Pulmonary artery endothelial cell (primary cell): Measurements from ENCODE around the gene INF2. TPM values are rescaled to one million over a fixed set of nuclear protein-coding genes. Genes with fewer than 3 reads are reported as not detected.

Source experiments
- DNase-seq: peaks from one replicate; pipeline ENCODE4 v3.0.0-alpha.2; 2011; ENCODE audit warnings: low read depth, low spot score
- total RNA-seq: library from RNA; depleted of rRNA; stranded (reverse); fragments of >200 nt; gene quantifications from 2 replicates; pipeline ENCODE4 v1.2.3, GENCODE V29; 2014

The INF2 gene
- total RNA-seq, 1 donor from 2014 or later: 48.9 TPM

GRCh38 chr14:104734601-104734990 is 45.2 kb downstream of the INF2 start:
- no peak for DNase-seq

- DNase-seq: no peak
Measured at GRCh38 chr14:104734991-104735779, 45.8 kb downstream of the INF2 start.

DNA sequence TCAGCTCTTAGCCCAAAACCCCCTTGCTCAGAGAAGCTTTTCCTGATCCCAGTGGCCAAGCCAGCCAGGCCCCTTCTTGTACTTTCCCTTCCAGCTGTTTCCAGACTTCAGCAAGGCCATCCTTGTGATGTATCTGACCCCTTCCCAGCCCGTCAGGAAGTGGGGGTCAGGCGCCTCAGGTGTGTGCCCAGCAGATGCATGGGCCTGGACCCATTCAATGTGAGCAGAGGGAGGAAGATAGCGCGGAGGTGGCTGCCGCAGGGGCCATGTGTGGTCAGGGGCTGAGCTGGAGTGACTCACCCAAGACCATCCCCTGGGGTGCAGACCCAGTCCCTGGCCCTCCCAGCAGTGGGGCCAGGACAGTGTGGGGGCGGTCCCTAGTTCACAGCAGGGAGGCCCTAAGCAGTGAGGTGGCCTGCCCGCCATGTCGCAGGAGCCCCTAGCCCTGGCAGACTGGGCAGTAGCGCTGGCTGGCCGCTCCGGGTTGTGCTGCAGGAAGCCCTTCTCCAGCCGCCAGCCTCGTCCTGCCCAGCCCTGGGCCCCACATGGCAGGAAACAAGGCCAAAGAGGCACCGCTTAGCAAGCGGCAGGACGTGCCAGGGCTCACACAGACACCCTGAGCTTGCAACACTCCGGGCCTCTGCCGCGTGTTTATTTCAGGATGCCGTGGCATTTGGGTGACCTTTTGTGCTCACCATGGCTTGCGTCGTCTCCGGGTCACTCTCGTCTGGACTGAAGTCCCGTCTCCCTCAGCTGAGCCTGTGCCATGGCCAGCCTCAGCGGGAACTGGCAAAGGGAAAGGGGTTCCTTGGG is 46.6 kb downstream of the INF2 start:
- peak; percentile 44 for DNase-seq

DNA sequence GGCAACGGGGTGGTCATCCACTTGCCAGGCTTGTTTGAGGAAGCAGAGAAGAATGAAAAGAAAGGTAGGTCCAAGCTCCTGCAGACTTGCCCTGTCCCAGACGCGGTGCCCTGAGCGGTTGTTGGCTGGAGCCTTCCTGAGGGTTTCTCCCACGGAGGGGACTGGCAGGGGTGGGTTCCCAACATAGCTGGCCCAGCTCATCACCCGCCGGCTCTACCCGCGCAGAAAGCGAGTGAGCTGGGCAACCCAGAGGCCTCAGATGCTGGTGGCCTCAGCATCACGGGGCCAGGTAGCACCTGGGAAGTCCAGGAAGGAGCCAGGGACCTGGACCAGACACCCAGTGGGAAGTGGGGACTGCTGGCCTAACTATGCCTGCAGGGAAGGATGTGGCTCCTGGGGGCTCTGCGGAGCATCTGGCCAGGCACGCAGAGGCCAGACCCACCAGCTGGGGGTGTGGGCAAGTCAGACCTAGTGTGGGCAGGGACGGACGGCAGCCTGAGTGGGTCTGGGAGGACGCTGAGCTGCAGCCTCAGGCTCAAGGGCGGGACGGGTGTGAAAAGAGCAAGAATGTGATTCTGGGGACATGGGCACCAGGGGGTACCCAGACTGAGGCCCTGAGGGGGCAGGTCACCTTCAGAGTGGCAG is 49.1 kb downstream of the INF2 start:
- no peak for DNase-seq

- DNase-seq: no peak
Measured at GRCh38 chr14:104739026-104739425, 49.6 kb downstream of the INF2 start.

- DNase-seq: no peak
Measured at GRCh38 chr14:104739546-104740516, 50.4 kb downstream of the INF2 start.

DNA sequence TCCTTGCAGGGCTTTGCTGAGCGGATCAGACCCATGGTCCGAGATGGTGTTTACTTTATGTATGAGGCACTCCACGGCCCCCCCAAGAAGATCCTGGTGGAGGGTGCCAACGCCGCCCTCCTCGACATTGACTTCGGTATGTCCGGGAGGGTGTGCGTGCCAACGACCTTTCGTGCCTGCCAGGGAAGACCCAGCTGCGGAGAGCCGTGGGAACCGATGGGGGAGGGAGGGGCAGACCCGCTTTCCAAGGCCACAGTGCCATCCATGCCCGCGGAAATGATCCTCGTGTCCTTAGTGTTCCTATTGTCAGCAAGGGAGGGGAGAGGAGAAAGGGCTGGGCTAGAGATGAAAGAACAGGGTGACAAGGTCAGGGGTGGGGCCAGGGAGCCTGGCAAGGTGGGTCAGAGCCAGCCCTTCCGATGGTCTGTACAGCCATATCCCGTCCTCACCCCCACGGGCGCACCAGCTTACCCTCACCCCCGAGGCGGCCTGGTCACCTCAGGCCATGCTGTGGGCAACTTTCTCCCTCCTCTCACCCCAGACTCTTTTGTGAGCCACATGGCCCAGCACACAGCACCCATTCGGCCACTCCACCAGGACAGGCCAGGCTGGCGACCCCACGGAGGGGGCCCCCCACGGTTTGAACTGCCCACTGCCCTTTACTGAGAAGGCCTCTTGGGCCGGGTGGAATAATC is 51.8 kb downstream of the INF2 start:
- DNase-seq: no peak

DNA sequence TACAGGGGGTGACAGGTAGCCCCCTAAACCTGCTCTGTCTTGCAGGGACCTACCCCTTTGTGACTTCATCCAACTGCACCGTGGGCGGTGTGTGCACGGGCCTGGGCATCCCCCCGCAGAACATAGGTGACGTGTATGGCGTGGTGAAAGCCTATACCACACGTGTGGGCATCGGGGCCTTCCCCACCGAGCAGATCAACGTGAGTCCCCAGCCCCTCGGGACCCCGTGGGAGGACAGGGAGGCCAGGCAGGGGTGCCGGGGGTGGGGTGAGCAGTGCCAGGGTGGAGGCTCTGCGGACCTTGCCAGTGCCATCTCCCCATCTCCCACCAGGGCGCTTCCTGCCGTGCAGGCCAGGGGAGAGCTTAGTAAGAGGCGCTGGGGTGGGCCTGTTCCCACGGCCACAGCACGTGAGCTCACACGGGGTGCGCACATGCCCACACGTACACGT is 52.4 kb downstream of the INF2 start:
- DNase-seq: no peak

DNA sequence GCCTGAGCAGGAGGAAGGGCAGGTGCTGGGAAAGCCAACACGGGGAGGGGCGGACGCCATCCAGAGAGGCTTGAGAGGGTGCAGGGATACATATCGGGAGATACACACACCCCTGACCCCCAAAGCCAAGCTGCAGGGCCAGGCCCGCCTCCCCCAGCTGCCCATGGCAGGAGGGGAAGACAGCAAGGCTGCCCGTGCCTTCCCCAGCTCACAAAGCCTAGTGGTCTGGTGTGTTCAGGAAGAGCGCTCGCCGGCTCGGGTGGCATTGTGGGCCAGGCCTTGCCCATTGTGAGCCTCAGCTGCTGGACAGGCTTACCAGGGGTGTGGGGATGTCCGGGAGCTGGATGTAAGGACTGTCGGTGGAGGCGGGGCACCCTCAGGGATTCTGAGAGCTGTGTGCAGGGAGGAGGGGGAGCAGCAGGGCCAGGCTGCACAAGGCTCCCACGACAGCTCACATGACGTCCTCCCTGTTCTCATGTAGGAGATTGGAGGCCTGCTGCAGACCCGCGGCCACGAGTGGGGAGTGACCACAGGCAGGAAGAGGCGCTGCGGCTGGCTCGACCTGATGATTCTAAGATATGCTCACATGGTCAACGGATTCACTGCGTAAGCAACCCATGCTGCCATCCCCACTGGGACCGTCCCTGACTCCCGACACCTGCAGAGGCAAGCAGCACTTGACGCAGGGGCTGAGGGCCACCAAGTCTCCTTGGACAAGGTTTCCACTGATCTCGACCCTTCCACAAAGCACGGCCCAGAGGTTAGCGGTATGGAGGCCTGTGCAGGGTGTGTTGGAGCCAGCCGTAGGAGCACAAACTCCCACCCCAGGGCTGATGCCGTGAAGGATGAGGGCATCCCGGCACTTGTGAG is 53.4 kb downstream of the INF2 start:
- DNase-seq: no peak

GRCh38 chr14:104743461-104744380 is 54.3 kb downstream of the INF2 start:
- no peak for DNase-seq

DNA sequence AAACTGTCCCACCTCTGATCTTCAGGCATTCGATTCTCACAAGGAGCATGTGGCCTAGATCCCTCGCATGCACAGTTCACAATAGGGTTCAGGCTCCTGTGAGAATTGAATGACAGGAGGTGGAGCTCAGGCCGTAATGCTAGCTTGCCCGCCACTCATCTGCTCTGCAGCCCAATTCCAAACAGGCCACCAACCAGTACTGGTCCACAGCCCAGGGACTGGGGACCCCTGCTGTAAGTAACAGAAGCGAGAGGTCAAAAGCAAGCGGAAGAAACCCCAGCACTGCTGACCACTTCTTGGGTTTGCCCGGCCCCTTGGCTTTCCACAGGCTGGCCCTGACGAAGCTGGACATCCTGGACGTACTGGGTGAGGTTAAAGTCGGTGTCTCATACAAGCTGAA is 55.1 kb downstream of the INF2 start:
- no peak for DNase-seq

DNA sequence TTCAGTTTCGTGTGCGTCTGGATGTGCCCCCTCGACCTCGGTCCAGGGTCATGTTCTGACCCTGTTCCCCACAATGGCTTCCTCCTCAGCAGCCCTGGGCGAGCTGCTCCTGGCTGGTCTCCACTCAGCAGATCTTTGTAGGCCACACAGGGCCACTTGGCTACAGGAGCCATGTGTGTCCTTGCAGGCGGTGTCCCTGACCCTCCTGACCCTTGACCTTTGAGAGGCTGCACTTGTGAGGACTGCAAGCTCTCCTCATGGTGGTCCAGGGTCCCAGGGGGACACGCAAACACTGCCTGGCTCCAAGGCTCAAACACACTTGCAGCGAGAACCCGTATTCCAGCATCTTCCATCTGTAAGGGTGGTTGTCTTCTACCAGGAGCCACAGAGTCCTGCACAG is 56.0 kb downstream of the INF2 start:
- no peak for DNase-seq

- no peak for DNase-seq
Measured at GRCh38 chr14:104746071-104746545, 56.7 kb downstream of the INF2 start.

DNA sequence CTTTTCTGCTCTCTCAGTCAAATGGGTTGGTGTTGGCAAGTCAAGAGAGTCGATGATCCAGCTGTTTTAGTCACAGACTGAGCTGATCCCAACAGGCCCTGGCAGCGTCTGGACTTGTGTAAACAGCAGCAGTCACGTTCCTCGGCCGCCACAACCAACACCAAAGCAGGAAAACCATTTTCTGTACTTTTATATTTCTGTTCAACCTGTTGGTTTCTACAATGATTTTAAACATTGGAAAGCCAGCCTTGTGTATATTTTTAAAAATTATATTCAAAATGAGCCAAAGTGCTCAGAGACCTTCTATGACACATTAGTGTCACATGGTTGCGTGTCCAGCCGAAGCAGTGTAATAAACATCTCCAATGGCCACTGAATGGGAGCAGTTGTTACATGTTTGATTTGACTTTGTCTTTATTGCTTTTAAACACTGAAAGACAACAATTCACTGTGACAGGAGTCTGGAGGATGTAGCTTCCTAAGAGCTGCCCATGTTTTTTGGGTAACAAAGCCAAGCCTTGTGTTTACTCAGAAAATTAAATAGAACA is 57.6 kb downstream of the INF2 start:
- DNase-seq: no peak

- no peak for DNase-seq
Measured at GRCh38 chr14:104747876-104748275, 58.5 kb downstream of the INF2 start.

DNA sequence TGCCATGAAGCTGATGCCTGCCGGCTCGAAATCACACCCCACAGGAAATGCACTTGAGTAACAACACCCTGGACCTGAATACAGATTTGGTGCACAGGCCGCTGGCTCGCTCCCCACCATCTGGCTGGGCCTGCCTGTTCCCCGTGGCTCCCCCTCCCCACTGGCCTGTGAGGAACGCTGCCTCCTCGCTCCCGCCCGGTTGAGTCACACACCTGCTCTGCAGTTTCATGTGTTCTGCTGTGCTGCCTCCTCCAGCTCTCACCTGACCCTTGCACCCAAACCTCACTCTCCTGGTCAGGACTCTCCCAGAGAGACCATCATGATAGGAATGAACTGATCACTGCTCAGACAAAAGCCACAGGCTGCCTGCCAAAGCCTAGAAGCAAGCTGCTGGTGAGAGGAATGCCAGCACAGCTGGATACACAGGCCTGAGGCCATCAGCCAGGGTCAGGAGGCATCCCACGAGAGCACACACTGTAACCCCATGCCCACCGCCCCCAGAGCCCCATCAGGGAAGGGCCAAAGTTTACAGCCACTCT is 59.8 kb downstream of the INF2 start:
- no peak for DNase-seq

DNA sequence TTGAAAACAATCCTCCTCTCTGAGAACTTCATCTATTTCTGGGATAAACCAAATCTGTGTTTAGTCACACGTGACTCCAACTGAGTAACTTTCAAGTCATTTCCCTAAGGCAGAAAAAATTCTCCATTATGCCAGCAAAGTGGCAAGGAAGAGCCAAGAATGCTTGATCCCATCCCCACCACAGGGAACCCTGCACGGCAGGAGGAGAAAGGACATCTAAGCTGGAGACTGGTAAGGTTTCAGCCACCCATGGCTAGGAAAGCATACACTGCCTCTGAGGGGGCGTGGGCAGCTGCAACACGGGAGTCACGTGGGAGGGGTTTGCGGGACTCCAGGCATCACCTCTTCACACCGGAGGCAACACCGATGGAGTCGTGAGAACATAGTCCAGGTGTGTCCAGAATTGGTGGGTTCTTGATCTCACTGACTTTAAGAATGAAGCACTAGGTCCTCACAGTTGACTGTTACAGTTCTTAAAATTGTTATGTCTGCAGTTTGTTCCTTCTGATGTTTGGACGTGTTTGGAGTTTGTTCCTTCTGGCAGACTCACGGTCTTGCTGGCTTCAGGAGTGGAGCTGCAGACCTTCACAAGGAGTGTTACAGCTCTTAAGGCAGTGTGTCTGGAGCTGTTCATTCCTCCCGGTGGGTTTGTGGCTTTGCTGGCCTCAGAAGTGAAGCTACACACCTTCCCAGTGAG is 60.8 kb downstream of the INF2 start:
- DNase-seq: no peak
